Right lobe of liver (tissue), 4 donors: ENCODE measurements around the gene LRIT3.

Experiments used
- POLR2A ChIP-seq: fragments of 450-650 bp; IDR thresholded peaks from one replicate; pipeline ENCODE4 v1.6.1; 2017; ENCODE audit warnings: antibody characterized with exemption, mild to moderate bottlenecking
- TF ChIP-seq, protein P1 (sequence below), 4 donors: fragments of 200-600 bp in 3 of 4; fragments of 450-650 bp in 1 of 4; IDR thresholded peaks; one replicate each; pipeline versions ENCODE4 v1.5.1 to v1.8.0; 2016 to 2022; ENCODE audit warnings: antibody characterized with exemption in 4 of 4, mild to moderate bottlenecking in 2 of 4
- donor health status: DM: no; HTN: no; CAD: no.
- donor health status: DM: no; HTN: no; CAD: no.
- donor health status: DM: no; HTN: yes; CAD: no.

DNA sequence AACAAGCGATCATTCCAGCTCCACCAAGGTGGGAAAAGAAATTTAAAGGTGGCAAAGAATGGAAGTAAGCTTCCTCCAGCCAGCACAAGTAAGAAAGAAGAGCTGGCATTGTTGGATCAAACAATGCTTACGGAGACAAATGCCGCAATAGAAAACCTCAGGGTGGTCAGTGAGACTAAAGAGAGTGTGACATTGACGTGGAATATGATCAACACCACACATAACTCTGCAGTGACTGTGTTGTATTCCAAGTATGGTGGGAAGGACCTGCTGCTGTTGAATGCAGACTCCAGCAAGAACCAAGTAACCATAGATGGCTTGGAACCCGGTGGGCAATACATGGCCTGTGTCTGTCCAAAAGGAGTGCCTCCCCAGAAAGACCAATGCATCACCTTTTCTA is 22.2 kb downstream of the LRIT3 start:
- TF ChIP-seq, protein P1, sequence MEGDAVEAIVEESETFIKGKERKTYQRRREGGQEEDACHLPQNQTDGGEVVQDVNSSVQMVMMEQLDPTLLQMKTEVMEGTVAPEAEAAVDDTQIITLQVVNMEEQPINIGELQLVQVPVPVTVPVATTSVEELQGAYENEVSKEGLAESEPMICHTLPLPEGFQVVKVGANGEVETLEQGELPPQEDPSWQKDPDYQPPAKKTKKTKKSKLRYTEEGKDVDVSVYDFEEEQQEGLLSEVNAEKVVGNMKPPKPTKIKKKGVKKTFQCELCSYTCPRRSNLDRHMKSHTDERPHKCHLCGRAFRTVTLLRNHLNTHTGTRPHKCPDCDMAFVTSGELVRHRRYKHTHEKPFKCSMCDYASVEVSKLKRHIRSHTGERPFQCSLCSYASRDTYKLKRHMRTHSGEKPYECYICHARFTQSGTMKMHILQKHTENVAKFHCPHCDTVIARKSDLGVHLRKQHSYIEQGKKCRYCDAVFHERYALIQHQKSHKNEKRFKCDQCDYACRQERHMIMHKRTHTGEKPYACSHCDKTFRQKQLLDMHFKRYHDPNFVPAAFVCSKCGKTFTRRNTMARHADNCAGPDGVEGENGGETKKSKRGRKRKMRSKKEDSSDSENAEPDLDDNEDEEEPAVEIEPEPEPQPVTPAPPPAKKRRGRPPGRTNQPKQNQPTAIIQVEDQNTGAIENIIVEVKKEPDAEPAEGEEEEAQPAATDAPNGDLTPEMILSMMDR (IDR thresholded peaks at IDR 0.05), result no peak
- TF ChIP-seq POLR2A, result no peak
